Fibroblast of mammary gland (primary cell): Measurements from ENCODE around the gene TBPL1.

Experiments
- DNase-seq: peaks from one replicate; pipeline ENCODE4 v3.0.0-alpha.2; 2010; ENCODE audit warnings: low read depth
- H3K4me3 ChIP-seq: 2 replicates; pipeline ENCODE4 v1.5.1; 2011; ENCODE audit warnings: low read depth, mild to moderate bottlenecking, low read length, moderate library complexity; ENCODE audit not compliant: control insufficient read depth
- TF ChIP-seq, protein P1 (sequence below): conservative IDR thresholded peaks from 2 replicates; pipeline ENCODE4 v1.5.1; 2011; ENCODE audit warnings: low read depth, low read length, inconsistent platforms; ENCODE audit not compliant: control insufficient read depth, insufficient read depth

TBPL1 gene

DNA sequence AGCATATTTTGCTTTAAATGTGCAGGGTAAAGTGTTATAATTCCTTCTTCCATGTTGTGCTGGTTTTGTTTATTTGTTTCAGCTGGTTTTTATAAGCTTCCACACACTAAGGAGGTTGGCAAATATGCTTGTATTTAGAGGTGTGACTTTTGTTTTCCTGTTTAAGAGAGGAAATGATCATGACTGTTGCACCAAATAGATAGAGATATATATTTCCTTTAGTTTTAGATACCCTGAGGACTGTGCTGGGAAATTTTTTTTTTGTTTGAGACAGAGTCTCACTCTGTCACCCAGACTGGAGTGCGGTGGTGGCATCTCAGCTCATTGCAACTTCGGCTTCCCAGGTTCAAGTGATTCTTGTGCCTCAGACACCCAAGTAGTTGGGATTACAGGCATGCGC lies 5.8 kb downstream of the TBPL1 start:
- H3K4me3 ChIP-seq, result no peak overlapping the region
- DNase-seq, result no peak
- TF ChIP-seq, protein P1, sequence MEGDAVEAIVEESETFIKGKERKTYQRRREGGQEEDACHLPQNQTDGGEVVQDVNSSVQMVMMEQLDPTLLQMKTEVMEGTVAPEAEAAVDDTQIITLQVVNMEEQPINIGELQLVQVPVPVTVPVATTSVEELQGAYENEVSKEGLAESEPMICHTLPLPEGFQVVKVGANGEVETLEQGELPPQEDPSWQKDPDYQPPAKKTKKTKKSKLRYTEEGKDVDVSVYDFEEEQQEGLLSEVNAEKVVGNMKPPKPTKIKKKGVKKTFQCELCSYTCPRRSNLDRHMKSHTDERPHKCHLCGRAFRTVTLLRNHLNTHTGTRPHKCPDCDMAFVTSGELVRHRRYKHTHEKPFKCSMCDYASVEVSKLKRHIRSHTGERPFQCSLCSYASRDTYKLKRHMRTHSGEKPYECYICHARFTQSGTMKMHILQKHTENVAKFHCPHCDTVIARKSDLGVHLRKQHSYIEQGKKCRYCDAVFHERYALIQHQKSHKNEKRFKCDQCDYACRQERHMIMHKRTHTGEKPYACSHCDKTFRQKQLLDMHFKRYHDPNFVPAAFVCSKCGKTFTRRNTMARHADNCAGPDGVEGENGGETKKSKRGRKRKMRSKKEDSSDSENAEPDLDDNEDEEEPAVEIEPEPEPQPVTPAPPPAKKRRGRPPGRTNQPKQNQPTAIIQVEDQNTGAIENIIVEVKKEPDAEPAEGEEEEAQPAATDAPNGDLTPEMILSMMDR, result no peak

DNA sequence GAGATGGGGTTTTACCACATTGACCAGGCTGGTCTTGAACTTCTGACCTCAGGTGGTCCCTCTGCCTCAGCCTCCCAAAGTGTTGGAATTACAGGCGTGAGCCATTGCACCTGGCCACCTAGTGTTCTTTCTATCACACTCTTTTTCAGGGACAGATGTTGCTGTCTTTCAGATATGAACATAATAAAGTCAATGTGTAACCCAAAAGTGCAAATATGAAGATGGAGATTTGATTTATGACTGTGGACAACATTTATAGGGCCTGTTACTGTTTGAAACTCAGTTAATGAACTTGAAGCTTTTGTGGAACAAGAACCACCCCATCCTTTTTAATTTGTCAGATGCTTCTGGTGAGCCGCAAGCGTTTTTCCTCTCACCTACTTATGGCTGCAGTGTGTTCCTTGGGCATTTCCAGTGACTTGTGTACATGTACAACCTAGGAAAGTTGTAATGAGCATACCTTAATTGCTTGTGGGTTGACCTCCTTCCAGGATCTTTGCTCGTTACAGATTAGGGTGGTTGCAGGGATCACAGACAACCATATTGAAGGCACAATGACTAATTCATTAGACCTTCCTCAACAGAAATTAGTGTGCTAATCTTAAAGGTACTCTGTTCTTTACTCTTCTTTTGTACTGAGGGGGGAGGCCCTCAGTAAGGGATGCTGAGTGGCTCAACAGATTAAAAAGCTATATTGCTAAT lies 6.8 kb downstream of the TBPL1 start:
- TF ChIP-seq, protein P1, result no peak
- DNase-seq, result no peak
- no peak overlapping the region for H3K4me3 ChIP-seq

DNA sequence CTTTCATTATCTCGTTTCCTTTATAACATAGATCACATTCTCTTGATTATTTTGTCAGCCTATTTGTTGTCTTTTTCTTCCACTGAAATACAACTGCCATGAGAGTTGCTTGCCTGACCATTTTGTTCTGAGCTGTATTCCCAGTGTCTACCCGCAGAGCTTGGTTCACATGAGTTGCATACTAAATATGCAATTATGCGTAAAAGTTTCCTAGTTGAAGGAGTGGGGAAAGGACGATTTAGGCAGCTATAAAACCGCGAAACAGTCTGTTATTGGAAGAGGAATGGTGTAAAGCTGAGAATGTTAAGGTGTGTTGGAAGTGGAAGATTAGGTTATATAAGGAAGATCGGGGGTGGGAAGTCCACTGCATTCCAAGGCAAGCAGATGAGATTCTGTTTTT lies 8.8 kb downstream of the TBPL1 start:
- TF ChIP-seq, protein P1, result no peak
- DNase-seq, result no peak
- H3K4me3 ChIP-seq, result no peak overlapping the region

DNA sequence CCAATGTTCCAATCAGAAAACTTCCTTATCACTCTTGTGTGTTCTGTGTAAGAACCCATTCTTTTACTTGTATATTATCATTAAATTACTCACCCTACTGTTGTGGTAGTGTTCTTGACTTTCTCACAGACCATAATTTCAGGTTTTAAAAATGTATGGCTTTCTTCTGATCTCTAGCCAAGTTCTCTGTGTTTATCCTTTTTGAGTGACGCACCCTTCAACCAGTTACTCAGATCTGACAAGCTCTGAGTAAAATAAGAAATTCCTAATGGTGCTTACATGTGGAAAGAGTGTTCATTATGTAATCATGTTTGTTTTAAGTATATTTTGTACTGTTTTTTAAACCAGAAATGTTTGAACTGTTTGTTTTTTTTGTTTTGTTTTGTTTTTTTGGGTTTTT lies 11.0 kb downstream of the TBPL1 start:
- H3K4me3 ChIP-seq, result no peak overlapping the region
- TF ChIP-seq, protein P1, result no peak
- peak; percentile 92 for DNase-seq

DNA sequence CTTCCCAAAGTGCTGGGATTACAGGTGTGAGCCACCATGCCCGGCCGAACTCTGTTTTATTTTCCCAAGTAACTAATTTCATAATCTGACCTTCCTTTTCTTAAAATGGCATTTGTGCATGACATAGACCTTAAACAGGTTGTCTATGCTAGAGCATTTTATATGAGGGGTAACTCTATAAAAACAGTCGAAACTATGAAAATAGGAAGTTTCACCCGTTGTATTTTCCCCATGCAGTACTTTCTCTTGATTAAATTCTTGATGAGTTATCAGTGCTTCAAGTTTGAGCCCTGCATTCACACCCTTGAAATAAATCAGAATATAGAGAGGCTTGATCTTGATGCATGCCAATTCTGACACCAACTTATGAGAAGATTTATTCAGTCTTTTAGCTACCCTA lies 11.7 kb downstream of the TBPL1 start:
- no peak for DNase-seq
- H3K4me3 ChIP-seq, result no peak overlapping the region
- TF ChIP-seq, protein P1, result no peak

DNA sequence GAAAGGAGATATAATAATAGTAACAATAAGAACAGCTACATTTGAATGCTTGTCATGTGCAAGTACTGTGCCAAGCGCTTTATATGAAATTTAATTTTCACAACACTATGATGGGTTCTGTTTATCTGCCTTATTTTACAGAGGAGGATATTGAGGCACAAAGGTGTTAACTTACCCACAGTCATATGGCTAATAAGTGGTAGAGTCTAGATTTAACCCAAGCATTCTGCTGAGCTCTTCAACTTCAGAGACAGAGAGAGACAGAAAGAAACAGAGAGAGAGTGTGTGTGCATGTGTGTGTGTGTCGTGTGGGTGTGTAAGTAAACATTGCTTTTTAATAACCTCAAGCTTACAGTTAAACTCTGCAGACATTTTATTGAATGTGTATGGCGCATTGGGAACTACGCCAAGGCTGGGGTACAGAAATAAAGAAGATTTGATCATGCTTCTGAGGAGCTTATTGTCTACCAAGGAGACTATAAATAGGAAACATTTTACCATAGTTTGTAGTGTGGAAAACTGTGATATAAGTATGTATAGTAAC lies 12.9 kb downstream of the TBPL1 start:
- DNase-seq, result no peak
- TF ChIP-seq, protein P1, result no peak
- H3K4me3 ChIP-seq, result no peak overlapping the region

DNA sequence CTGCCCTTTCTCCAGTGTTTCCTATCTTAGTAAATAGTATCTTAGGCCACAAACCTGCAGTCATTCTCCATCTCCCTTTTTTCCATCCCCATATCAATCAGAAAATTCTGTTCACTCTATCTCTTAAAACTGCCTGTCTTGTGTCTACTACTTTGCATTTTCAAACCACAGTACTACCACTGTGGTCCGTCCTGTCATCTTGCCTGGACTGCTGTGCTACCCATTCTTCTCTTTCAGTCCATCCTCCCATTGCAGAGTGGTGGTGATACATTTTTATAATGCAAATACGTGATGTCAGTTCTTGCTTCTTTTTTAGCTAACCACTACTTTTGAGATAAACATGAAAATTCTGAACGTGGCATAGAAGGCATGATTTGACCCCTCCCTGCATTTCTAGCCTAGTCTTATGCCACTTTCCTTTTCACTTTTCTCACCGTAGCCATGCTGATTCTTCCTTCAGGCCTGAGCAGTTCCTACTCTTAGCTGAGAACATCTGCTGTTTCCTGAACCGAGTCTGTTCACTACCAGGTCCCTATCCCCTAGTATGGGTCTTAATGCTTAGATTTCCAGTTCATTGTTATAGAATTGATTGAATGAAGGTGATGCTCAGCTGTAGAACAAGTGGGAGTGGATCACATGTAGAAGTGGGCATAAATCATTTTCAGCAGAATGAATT lies 13.8 kb downstream of the TBPL1 start:
- TF ChIP-seq, protein P1, result no peak
- no peak overlapping the region for H3K4me3 ChIP-seq
- no peak for DNase-seq
